ENCODE data around the gene AP3S1. TPM values are rescaled to one million over a fixed set of nuclear protein-coding genes. Genes with fewer than 3 reads are reported as not detected.
A peak's percentile ranks its signal among the peaks of the same experiment; 100 is the strongest.

AP3S1 gene
- total RNA-seq, 1 experiment from 2014 or later = 60.8 TPM

DNA sequence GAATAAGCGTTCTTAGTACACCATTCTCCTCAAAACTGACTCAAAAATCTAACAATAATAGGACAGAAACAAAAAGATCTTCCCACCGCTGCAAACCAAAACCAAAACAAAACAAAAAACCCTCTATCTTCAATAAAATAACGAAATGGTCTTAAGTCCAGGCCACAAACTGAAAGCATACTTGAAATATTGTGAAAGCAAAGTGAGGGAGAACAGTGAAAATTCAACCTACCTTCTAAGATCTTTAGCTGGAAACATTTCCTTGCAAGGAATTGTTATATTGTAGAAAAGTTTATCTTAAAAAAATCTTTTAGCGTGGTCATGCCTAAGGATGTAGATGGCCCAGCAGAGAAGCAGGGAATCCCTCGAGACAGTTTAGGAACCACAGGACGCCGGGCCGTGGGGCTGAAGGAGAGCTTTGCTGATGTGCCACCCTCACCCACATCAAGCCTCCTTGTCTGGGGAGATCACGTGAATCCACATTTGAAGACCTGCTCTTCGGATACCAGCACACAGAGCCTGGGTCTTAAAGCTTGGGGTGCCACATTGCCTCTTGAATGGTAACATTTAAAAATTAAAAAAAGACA is 92.7 kb downstream of the AP3S1 start:
- Mint-ChIP-seq H3K4me3 (no peak overlapping the region), H3K27ac (no peak overlapping the region), H3K27me3 (ENCODE audit: low read depth) (no peaks in the 10 kb centered on the region), H3K36me3 (no peaks in the 10 kb centered on the region), H3K4me1 (peaks cover 15% of the 10 kb centered on the region), H3K9me3 (no peaks in the 10 kb centered on the region)
- TF ChIP-seq NFATC4 (CRISPR knock-in tag; IDR thresholded peaks at IDR 0.05) (no peak), TEAD1 (CRISPR knock-in tag; IDR thresholded peaks at IDR 0.05) (no peak), TCF7 (CRISPR knock-in tag; IDR thresholded peaks at IDR 0.05; ENCODE audit: low read depth) (no peak), ZNF219 (CRISPR knock-in tag; IDR thresholded peaks at IDR 0.05; ENCODE audit: borderline replicate concordance) (no peak), ZNF396 (CRISPR knock-in tag; IDR thresholded peaks at IDR 0.05; ENCODE audit: borderline replicate concordance) (no peak)
- TF ChIP-seq, protein P1, sequence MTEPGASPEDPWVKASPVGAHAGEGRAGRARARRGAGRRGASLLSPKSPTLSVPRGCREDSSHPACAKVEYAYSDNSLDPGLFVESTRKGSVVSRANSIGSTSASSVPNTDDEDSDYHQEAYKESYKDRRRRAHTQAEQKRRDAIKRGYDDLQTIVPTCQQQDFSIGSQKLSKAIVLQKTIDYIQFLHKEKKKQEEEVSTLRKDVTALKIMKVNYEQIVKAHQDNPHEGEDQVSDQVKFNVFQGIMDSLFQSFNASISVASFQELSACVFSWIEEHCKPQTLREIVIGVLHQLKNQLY (CRISPR knock-in tag; IDR thresholded peaks at IDR 0.05) = no peak
- TF ChIP-seq, protein P2, sequence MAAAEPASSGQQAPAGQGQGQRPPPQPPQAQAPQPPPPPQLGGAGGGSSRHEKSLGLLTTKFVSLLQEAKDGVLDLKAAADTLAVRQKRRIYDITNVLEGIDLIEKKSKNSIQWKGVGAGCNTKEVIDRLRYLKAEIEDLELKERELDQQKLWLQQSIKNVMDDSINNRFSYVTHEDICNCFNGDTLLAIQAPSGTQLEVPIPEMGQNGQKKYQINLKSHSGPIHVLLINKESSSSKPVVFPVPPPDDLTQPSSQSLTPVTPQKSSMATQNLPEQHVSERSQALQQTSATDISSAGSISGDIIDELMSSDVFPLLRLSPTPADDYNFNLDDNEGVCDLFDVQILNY (CRISPR knock-in tag; IDR thresholded peaks at IDR 0.05) = no peak
- ChIA-PET CTCF (interaction anchor here (0.8 kb wide), 1 partner anchor 47 kb away, joined by 3 read pairs; no protein-coding TSS in a partner anchor), POLR2A (no interaction called here)
- DNase-seq (ENCODE audit: low spot score) (no peak), ATAC-seq (peak; percentile 49)

DNA sequence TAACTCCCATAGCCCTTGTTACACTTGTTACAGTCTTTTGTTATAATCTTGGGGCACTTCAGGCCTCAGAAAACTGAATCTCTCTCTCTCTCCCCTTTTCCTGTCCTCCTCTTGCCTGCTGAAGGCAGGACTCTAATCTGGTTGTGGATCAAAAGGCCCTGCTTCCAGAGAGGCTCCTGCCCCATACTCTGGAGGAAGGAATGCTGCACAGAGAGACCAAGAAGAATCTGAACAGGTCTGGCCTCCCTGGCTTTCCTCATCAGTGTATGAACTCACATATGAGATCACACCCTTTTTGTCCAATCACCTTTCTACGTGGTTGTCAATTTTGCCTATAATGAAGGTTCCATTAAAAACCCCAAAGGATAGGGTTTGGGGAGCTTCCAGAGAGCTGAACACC is 94.3 kb downstream of the AP3S1 start:
- Mint-ChIP-seq H3K36me3 (no peaks in the 10 kb centered on the region), H3K9me3 (0 out of 2 replicates have a peak, but pooled peaks cover under 1% of the 10 kb centered on the region), H3K27ac (no peak overlapping the region), H3K27me3 (ENCODE audit: low read depth) (no peaks in the 10 kb centered on the region), H3K4me1 (peaks cover 20% of the 10 kb centered on the region), H3K4me3 (no peak overlapping the region)
- DNase-seq (ENCODE audit: low spot score) (no peak), ATAC-seq (no peak)
- TF ChIP-seq MYBL2 (CRISPR knock-in tag; IDR thresholded peaks at IDR 0.05) = no peak
- TF ChIP-seq IRF2 (CRISPR knock-in tag; IDR thresholded peaks at IDR 0.05; ENCODE audit: borderline replicate concordance, low read depth) = no peak
- TF ChIP-seq ZNF317 (CRISPR knock-in tag; IDR thresholded peaks at IDR 0.05; ENCODE audit: borderline replicate concordance, low read depth) = no peak
- TF ChIP-seq, protein P3, sequence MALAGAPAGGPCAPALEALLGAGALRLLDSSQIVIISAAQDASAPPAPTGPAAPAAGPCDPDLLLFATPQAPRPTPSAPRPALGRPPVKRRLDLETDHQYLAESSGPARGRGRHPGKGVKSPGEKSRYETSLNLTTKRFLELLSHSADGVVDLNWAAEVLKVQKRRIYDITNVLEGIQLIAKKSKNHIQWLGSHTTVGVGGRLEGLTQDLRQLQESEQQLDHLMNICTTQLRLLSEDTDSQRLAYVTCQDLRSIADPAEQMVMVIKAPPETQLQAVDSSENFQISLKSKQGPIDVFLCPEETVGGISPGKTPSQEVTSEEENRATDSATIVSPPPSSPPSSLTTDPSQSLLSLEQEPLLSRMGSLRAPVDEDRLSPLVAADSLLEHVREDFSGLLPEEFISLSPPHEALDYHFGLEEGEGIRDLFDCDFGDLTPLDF (CRISPR knock-in tag; IDR thresholded peaks at IDR 0.05) = no peak
- TF ChIP-seq, protein P4, sequence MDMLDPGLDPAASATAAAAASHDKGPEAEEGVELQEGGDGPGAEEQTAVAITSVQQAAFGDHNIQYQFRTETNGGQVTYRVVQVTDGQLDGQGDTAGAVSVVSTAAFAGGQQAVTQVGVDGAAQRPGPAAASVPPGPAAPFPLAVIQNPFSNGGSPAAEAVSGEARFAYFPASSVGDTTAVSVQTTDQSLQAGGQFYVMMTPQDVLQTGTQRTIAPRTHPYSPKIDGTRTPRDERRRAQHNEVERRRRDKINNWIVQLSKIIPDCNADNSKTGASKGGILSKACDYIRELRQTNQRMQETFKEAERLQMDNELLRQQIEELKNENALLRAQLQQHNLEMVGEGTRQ (CRISPR knock-in tag; IDR thresholded peaks at IDR 0.05) = no peak
- TF ChIP-seq ZBTB21 (CRISPR knock-in tag; IDR thresholded peaks at IDR 0.05; ENCODE audit: borderline replicate concordance) = no peak
- TF ChIP-seq JAZF1 (CRISPR knock-in tag; IDR thresholded peaks at IDR 0.05) = no peak
- TF ChIP-seq, protein P5, sequence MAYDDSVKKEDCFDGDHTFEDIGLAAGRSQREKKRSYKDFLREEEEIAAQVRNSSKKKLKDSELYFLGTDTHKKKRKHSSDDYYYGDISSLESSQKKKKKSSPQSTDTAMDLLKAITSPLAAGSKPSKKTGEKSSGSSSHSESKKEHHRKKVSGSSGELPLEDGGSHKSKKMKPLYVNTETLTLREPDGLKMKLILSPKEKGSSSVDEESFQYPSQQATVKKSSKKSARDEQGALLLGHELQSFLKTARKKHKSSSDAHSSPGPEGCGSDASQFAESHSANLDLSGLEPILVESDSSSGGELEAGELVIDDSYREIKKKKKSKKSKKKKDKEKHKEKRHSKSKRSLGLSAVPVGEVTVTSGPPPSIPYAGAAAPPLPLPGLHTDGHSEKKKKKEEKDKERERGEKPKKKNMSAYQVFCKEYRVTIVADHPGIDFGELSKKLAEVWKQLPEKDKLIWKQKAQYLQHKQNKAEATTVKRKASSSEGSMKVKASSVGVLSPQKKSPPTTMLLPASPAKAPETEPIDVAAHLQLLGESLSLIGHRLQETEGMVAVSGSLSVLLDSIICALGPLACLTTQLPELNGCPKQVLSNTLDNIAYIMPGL (CRISPR knock-in tag; IDR thresholded peaks at IDR 0.05) = no peak
- no peak for TF ChIP-seq TP53 (CRISPR knock-in tag; IDR thresholded peaks at IDR 0.05)
- TF ChIP-seq ATF1 (CRISPR knock-in tag; IDR thresholded peaks at IDR 0.05) = no peak
- ChIA-PET CTCF (no interaction called here), POLR2A (no interaction called here)

DNA sequence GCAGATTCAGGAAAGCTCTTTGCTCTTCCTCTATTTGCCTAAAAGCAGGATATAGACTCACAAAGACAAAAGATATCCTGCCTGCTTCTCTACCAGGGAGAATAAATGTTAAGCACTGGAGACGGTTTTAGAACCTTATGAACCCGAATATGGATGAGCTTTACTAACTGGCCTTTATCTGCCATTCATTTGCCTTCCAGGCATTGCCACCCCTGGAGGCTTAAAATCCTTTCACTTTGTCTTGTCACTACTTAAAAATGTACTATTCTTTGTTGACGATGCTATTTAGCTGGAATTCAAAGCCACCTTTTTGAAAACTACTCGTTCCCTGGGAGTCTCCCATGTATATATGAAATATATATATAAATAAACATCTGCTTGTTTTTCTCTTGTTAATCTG is 97.3 kb downstream of the AP3S1 start:
- CTCF ChIA-PET = interaction anchor here (1.3 kb wide), 1 partner anchor 24 kb away, joined by 3 read pairs; no protein-coding TSS in a partner anchor
- ATAC-seq = peak; percentile 46; the same call in 1 of the 2 replicates
- TF ChIP-seq, protein P6, sequence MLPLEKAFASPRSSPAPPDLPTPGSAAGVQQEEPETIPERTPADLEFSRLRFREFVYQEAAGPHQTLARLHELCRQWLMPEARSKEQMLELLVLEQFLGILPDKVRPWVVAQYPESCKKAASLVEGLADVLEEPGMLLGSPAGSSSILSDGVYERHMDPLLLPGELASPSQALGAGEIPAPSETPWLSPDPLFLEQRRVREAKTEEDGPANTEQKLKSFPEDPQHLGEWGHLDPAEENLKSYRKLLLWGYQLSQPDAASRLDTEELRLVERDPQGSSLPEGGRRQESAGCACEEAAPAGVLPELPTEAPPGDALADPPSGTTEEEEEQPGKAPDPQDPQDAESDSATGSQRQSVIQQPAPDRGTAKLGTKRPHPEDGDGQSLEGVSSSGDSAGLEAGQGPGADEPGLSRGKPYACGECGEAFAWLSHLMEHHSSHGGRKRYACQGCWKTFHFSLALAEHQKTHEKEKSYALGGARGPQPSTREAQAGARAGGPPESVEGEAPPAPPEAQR (CRISPR knock-in tag; IDR thresholded peaks at IDR 0.05) = no peak
- TF ChIP-seq MYBL2 (CRISPR knock-in tag; IDR thresholded peaks at IDR 0.05) (no peak), TEAD1 (CRISPR knock-in tag; IDR thresholded peaks at IDR 0.05) (no peak), NR1H2 (CRISPR knock-in tag; IDR thresholded peaks at IDR 0.05) (no peak)
- TF ChIP-seq, protein P7, sequence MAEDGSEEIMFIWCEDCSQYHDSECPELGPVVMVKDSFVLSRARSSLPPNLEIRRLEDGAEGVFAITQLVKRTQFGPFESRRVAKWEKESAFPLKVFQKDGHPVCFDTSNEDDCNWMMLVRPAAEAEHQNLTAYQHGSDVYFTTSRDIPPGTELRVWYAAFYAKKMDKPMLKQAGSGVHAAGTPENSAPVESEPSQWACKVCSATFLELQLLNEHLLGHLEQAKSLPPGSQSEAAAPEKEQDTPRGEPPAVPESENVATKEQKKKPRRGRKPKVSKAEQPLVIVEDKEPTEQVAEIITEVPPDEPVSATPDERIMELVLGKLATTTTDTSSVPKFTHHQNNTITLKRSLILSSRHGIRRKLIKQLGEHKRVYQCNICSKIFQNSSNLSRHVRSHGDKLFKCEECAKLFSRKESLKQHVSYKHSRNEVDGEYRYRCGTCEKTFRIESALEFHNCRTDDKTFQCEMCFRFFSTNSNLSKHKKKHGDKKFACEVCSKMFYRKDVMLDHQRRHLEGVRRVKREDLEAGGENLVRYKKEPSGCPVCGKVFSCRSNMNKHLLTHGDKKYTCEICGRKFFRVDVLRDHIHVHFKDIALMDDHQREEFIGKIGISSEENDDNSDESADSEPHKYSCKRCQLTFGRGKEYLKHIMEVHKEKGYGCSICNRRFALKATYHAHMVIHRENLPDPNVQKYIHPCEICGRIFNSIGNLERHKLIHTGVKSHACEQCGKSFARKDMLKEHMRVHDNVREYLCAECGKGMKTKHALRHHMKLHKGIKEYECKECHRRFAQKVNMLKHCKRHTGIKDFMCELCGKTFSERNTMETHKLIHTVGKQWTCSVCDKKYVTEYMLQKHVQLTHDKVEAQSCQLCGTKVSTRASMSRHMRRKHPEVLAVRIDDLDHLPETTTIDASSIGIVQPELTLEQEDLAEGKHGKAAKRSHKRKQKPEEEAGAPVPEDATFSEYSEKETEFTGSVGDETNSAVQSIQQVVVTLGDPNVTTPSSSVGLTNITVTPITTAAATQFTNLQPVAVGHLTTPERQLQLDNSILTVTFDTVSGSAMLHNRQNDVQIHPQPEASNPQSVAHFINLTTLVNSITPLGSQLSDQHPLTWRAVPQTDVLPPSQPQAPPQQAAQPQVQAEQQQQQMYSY (CRISPR knock-in tag; IDR thresholded peaks at IDR 0.05) = no peak

More for the DNA sequence above, 97.3 kb downstream of the AP3S1 start:
- no peak overlapping the region for H3K27ac Mint-ChIP-seq
- DNase-seq (ENCODE audit: low spot score) = no peak
- H3K4me1 Mint-ChIP-seq = peaks cover 20% of the 10 kb centered on the region
- POLR2A ChIA-PET = no interaction called here
- peaks cover 2% of the 10 kb centered on the region for H3K36me3 Mint-ChIP-seq
- peaks cover 12% of the 10 kb centered on the region for H3K9me3 Mint-ChIP-seq
- H3K27me3 Mint-ChIP-seq (ENCODE audit: low read depth) = no peaks in the 10 kb centered on the region
- no peak overlapping the region for H3K4me3 Mint-ChIP-seq

Data from WTC11 (cell line).